NCI-H748 treated with DMSO at 0.1 percent for 48 hours (cell line): Measurements from ENCODE around the gene PARVB.
A peak's percentile ranks its signal among the peaks of the same experiment; 100 is the strongest.

ENCODE experiments used
- DNase-seq: peaks from one replicate; lab custom pipeline; 2025; lab: John Stamatoyannopoulos, UW

PARVB gene

GRCh38 chr22:44136112-44136511 lies 112.0 kb downstream of the PARVB start:
- DNase-seq, result no peak

- DNase-seq, result no peak
Measured at GRCh38 chr22:44136786-44137185, 112.7 kb downstream of the PARVB start.

GRCh38 chr22:44137415-44137814 lies 113.3 kb downstream of the PARVB start:
- no peak for DNase-seq

GRCh38 chr22:44139773-44140172 lies 115.7 kb downstream of the PARVB start:
- peak; percentile 83 for DNase-seq

- DNase-seq, result no peak
Measured at GRCh38 chr22:44142421-44143104, 118.5 kb downstream of the PARVB start.

GRCh38 chr22:44143105-44143474 lies 119.0 kb downstream of the PARVB start:
- DNase-seq, result no peak

GRCh38 chr22:44143579-44143978 lies 119.5 kb downstream of the PARVB start:
- DNase-seq, result no peak

GRCh38 chr22:44144046-44144569 lies 120.0 kb downstream of the PARVB start:
- no peak for DNase-seq

- no peak for DNase-seq
Measured at GRCh38 chr22:44145544-44145943, 121.4 kb downstream of the PARVB start.

- DNase-seq, result no peak
Measured at GRCh38 chr22:44146088-44146861, 122.2 kb downstream of the PARVB start.

GRCh38 chr22:44147008-44147645 lies 123.0 kb downstream of the PARVB start:
- DNase-seq, result no peak

GRCh38 chr22:44147821-44148574 lies 123.9 kb downstream of the PARVB start:
- DNase-seq, result no peak

GRCh38 chr22:44151676-44152075 lies 127.6 kb downstream of the PARVB start:
- DNase-seq, result no peak

- no peak for DNase-seq
Measured at GRCh38 chr22:44153710-44154109, 129.6 kb downstream of the PARVB start.

- DNase-seq, result no peak
Measured at GRCh38 chr22:44154436-44154942, 130.4 kb downstream of the PARVB start.

GRCh38 chr22:44155115-44155514 lies 131.0 kb downstream of the PARVB start:
- no peak for DNase-seq

- no peak for DNase-seq
Measured at GRCh38 chr22:44157916-44158618, 134.0 kb downstream of the PARVB start.

GRCh38 chr22:44158816-44159215 lies 134.7 kb downstream of the PARVB start:
- DNase-seq, result no peak

- DNase-seq, result no peak
Measured at GRCh38 chr22:44159221-44159620, 135.1 kb downstream of the PARVB start.

- DNase-seq, result no peak
Measured at GRCh38 chr22:44159811-44160210, 135.7 kb downstream of the PARVB start.

GRCh38 chr22:44160421-44160820 lies 136.3 kb downstream of the PARVB start:
- DNase-seq, result no peak
